Endodermal cell (in vitro differentiated cells): Measurements from ENCODE around the gene OR2A12. TPM values are rescaled to one million over a fixed set of nuclear protein-coding genes. Genes with fewer than 3 reads are reported as not detected.

Source experiments
- DNase-seq: peaks from one replicate; pipeline ENCODE4 v3.0.0-alpha.2; 2017
- H3K27ac ChIP-seq: 2 replicates; pipeline ENCODE4 v1.5.1; 2013; ENCODE audit warnings: mild to moderate bottlenecking, low read depth, low read length, moderate library complexity
- H3K27me3 ChIP-seq: 2 replicates; pipeline ENCODE4 v1.6.1; 2013; ENCODE audit warnings: mild to moderate bottlenecking, low read length, moderate library complexity; ENCODE audit not compliant: insufficient read depth, control insufficient read depth, poor library complexity, severe bottlenecking
- H3K36me3 ChIP-seq: 2 replicates; pipeline ENCODE4 v1.7.0; 2013; ENCODE audit warnings: mild to moderate bottlenecking, low read length, moderate library complexity; ENCODE audit not compliant: control insufficient read depth, insufficient read depth
- H3K4me1 ChIP-seq: one replicate; pipeline ENCODE4 v1.7.0; 2013; ENCODE audit warnings: low read length; ENCODE audit not compliant: control insufficient read depth, insufficient read depth
- H3K4me3 ChIP-seq: 2 replicates; pipeline ENCODE4 v1.5.1; 2013; ENCODE audit warnings: mild to moderate bottlenecking, low read length, moderate library complexity
- H3K9ac ChIP-seq: 2 replicates; pipeline ENCODE4 v1.6.1; 2013; ENCODE audit warnings: mild to moderate bottlenecking, low read length, moderate library complexity; ENCODE audit not compliant: poor library complexity, severe bottlenecking; ENCODE audit errors: extremely low read depth
- H3K9me3 ChIP-seq: 2 replicates; pipeline ENCODE4 v1.6.1; 2013; ENCODE audit warnings: mild to moderate bottlenecking, low read length, moderate library complexity; ENCODE audit not compliant: control insufficient read depth
- H3K27ac Mint-ChIP-seq: 2 replicates; pipeline ENCODE4 v1.8.0; 2020; ENCODE audit warnings: mixed read lengths
- H3K27me3 Mint-ChIP-seq: 2 replicates; pipeline ENCODE4 v1.8.0; 2021; ENCODE audit warnings: mild to moderate bottlenecking, mixed read lengths; ENCODE audit not compliant: insufficient read depth
- H3K36me3 Mint-ChIP-seq: 2 replicates; pipeline ENCODE4 v1.8.0; 2020; ENCODE audit warnings: low read depth, mixed read lengths
- H3K4me1 Mint-ChIP-seq: 2 replicates; pipeline ENCODE4 v1.8.0; 2020; ENCODE audit warnings: mixed read lengths
- H3K4me3 Mint-ChIP-seq: 2 replicates; pipeline ENCODE4 v1.8.0; 2020; ENCODE audit warnings: mild to moderate bottlenecking, moderate library complexity, mixed read lengths
- H3K9me3 Mint-ChIP-seq: 2 replicates; pipeline ENCODE4 v1.8.0; 2020; ENCODE audit warnings: mild to moderate bottlenecking, mixed read lengths
- CTCF ChIP-seq: fragments of 200-600 bp; sonication (generic); conservative IDR thresholded peaks from 2 replicates; pipeline ENCODE4 v1.5.0; 2021; ENCODE audit warnings: antibody characterized with exemption, mild to moderate bottlenecking
- WGBS, 2 experiments: methylation state at CpG; one replicate each; pipeline versions ENCODE4 v1.1.5 to v1.1.7; 2013; ENCODE audit warnings: missing lambda C conversion rate in 2 of 2, mixed read lengths in 1 of 2; ENCODE audit not compliant: insufficient coverage in 1 of 2, insufficient read length in 1 of 2; 5-methylcytosine and 5-hydroxymethylcytosine counted together
- total RNA-seq, 2 donors: library from RNA; stranded (reverse); fragmentation: NEBNext Ultra II Directional in 1 of 2; extraction: Animal tissue kit (Norgen Biotek cat#: 25700) in 1 of 2; gene quantifications; 2 replicates in 1 of 2; 3 replicates in 1 of 2; pipeline ENCODE4 v1.2.1, GENCODE V29; 2021

The OR2A12 gene
- total RNA-seq, 2 donors from 2014 or later = not detected

DNA sequence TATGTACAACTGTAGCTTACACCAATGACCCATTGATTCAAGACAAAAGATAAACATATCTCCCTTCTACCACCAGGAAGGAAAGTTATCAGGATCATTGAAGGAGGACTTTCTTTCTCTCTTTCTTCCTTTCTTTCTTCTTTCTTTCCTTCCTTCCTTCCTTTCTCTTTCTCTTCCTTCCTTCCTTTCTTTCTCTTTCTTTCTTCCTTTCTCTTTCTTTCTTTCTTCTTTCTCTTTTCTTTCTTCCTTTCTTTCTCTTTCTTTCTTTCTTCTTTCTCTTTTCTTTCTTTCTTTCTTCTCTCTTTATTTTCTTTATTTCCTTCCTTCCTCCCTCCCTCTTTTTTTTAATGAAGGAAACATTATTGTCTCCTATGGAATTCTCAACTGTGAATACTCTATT is 12.7 kb downstream of the OR2A12 start:
- Histone ChIP-seq H3K4me1 (no peaks in the 10 kb centered on the region), H3K9me3 (no peaks in the 10 kb centered on the region), H3K27ac (no peak overlapping the region), H3K36me3 (no peaks in the 10 kb centered on the region), H3K9ac (no peak overlapping the region), H3K4me3 (no peak overlapping the region), H3K27me3 (no peaks in the 10 kb centered on the region)
- Mint-ChIP-seq H3K27me3 (no peaks in the 10 kb centered on the region), H3K27ac (no peak overlapping the region), H3K9me3 (no peaks in the 10 kb centered on the region), H3K4me3 (no peak overlapping the region), H3K4me1 (no peaks in the 10 kb centered on the region), H3K36me3 (no peaks in the 10 kb centered on the region)
- no peak for TF ChIP-seq CTCF
- DNase-seq = no peak

DNA sequence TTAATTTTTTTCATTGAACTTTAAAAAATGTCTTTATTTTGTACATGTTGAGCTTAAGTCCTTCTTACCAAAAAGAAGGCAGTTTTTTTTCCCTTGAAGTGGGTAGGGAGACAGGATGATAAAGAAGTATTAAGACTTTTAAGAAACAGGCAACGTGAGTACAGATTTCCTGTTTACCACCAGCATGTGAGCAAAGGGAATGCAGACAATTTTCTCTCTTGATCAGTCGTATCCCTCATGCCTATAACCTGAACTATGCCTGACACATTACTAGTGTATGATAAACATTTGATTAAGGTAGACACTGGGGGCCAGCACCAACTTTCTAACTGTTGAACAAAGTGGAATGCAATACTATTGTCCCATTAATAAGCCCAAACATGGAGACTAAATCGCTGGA is 14.5 kb downstream of the OR2A12 start:
- Histone ChIP-seq H3K4me1 (no peaks in the 10 kb centered on the region), H3K27me3 (no peaks in the 10 kb centered on the region), H3K36me3 (no peaks in the 10 kb centered on the region), H3K27ac (no peak overlapping the region), H3K9ac (no peak overlapping the region), H3K4me3 (no peak overlapping the region), H3K9me3 (no peaks in the 10 kb centered on the region)
- Mint-ChIP-seq H3K4me3 (no peak overlapping the region), H3K36me3 (no peaks in the 10 kb centered on the region), H3K27ac (no peak overlapping the region), H3K27me3 (no peaks in the 10 kb centered on the region), H3K4me1 (no peaks in the 10 kb centered on the region), H3K9me3 (no peaks in the 10 kb centered on the region)
- no peak for TF ChIP-seq CTCF
- WGBS, 2 experiments = 81 to 100% methylated on average over 2 to 3 of the region's 3 CpGs
- no peak for DNase-seq

DNA sequence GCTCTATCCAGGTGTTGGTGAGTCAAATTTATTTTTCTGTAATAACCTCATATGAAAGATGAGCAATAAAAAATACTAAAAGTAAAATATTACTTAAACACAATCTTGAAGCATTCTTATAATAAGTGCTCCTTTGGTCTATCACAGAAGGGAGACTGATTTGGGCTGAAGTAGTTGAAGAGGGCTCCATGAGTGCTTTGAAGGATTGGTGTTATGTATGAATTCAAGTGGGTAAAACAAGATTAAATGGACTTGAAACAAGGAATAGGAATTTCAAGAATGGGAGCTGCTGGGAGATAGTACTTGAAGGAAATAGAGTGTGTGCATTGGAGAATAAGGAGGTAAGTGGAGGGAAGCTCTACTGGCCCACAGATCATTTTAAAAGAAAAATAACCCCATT is 16.0 kb downstream of the OR2A12 start:
- H3K4me1 Mint-ChIP-seq = no peaks in the 10 kb centered on the region
- no peak for TF ChIP-seq CTCF

More for the DNA sequence above, 16.0 kb downstream of the OR2A12 start:
- Histone ChIP-seq H3K4me1 (no peaks in the 10 kb centered on the region), H3K27me3 (no peaks in the 10 kb centered on the region), H3K36me3 (no peaks in the 10 kb centered on the region), H3K27ac (no peak overlapping the region), H3K9me3 (no peaks in the 10 kb centered on the region), H3K9ac (no peak overlapping the region), H3K4me3 (no peak overlapping the region)
- no peak for DNase-seq
- Mint-ChIP-seq H3K36me3 (no peaks in the 10 kb centered on the region), H3K27ac (no peak overlapping the region), H3K27me3 (no peaks in the 10 kb centered on the region), H3K9me3 (no peaks in the 10 kb centered on the region), H3K4me3 (no peak overlapping the region)
